Neuronal stem cell (in vitro differentiated cells): Measurements from ENCODE around the gene NTHL1.

Experiments
- DNase-seq: peaks from one replicate; pipeline ENCODE4 v3.0.0-alpha.2; 2013; ENCODE audit warnings: low spot score
- H2AFZ ChIP-seq: one replicate; pipeline ENCODE4 v1.6.1; 2013; ENCODE audit warnings: mild to moderate bottlenecking, low read length, inconsistent platforms
- H2AK5ac ChIP-seq: 2 replicates; pipeline ENCODE4 v1.6.1; 2013; ENCODE audit warnings: low read depth, mild to moderate bottlenecking, inconsistent platforms, low read length, moderate library complexity, mixed read lengths
- H2BK120ac ChIP-seq: 2 replicates; pipeline ENCODE4 v1.6.1; 2013; ENCODE audit warnings: low read depth, mild to moderate bottlenecking, inconsistent platforms, low read length, moderate library complexity, mixed read lengths
- H2BK12ac ChIP-seq: one replicate; pipeline ENCODE4 v1.6.1; 2013; ENCODE audit warnings: low read length, inconsistent platforms
- H2BK15ac ChIP-seq: 2 replicates; pipeline ENCODE4 v1.6.1; 2013; ENCODE audit warnings: mild to moderate bottlenecking, low read length, inconsistent platforms, mixed read lengths
- H2BK5ac ChIP-seq: one replicate; pipeline ENCODE4 v1.6.1; 2013; ENCODE audit warnings: inconsistent platforms, mild to moderate bottlenecking, low read length, moderate library complexity
- H3K14ac ChIP-seq: one replicate; pipeline ENCODE4 v1.6.1; 2013; ENCODE audit warnings: low read length, inconsistent platforms
- H3K18ac ChIP-seq: 2 replicates; pipeline ENCODE4 v1.6.1; 2013; ENCODE audit warnings: low read length, inconsistent platforms
- H3K23ac ChIP-seq: 2 replicates; pipeline ENCODE4 v1.6.1; 2013; ENCODE audit warnings: low read depth, mild to moderate bottlenecking, mixed read lengths, low read length, inconsistent platforms; ENCODE audit not compliant: poor library complexity
- H3K27ac ChIP-seq: replicated peaks from 3 replicates; pipeline ENCODE4 v1.5.1; 2013; ENCODE audit warnings: low read length, inconsistent platforms
- H3K27me3 ChIP-seq, 3 experiments: 2 replicates each; pipeline ENCODE4 v1.6.1; 2013; ENCODE audit warnings: low read length in 3 of 3, mild to moderate bottlenecking in 2 of 3, inconsistent platforms in 1 of 3, low read depth in 1 of 3, mixed read lengths in 1 of 3, moderate library complexity in 1 of 3; ENCODE audit not compliant: control insufficient read depth in 3 of 3, insufficient read depth in 3 of 3
- H3K36me3 ChIP-seq, 2 donors: replicated peaks in 1 of 2; 2 replicates each; pipeline ENCODE4 v1.6.1; 2013; ENCODE audit warnings: low read length in 2 of 2; ENCODE audit not compliant: control insufficient read depth in 2 of 2, insufficient read depth in 2 of 2
- H3K4ac ChIP-seq: 2 replicates; pipeline ENCODE4 v1.6.1; 2013; ENCODE audit warnings: inconsistent platforms, mild to moderate bottlenecking, low read length, moderate library complexity
- H3K4me1 ChIP-seq, 2 donors: 1 replicate in 1 of 2; 2 replicates in 1 of 2; pipeline ENCODE4 v1.6.1; 2013; ENCODE audit warnings: low read length in 2 of 2, low read depth in 1 of 2; ENCODE audit not compliant: control insufficient read depth in 2 of 2, insufficient read depth in 1 of 2
- H3K4me2 ChIP-seq: one replicate; pipeline ENCODE4 v1.6.1; 2013; ENCODE audit warnings: mild to moderate bottlenecking, low read length, inconsistent platforms; ENCODE audit not compliant: insufficient read depth, poor library complexity, severe bottlenecking
- H3K4me3 ChIP-seq, 2 donors: 2 replicates each; pipeline ENCODE4 v1.5.1; 2013; ENCODE audit warnings: low read length in 2 of 2, mild to moderate bottlenecking in 2 of 2, inconsistent platforms in 1 of 2, moderate library complexity in 1 of 2
- H3K79me1 ChIP-seq: one replicate; pipeline ENCODE4 v1.6.1; 2013; ENCODE audit warnings: low read depth, mild to moderate bottlenecking, inconsistent platforms, low read length, moderate library complexity
- H3K9ac ChIP-seq: one replicate; pipeline ENCODE4 v1.6.1; 2013; ENCODE audit warnings: mild to moderate bottlenecking, low read depth, low read length, inconsistent platforms; ENCODE audit not compliant: poor library complexity
- H3K9me3 ChIP-seq, 2 donors: replicated peaks in 1 of 2; 2 replicates each; pipeline versions ENCODE3 to v1.6.1; 2013; ENCODE audit warnings: low read length in 2 of 2, mild to moderate bottlenecking in 2 of 2, inconsistent platforms in 1 of 2, low read depth in 1 of 2, mixed read lengths in 1 of 2, moderate library complexity in 1 of 2; ENCODE audit not compliant: control insufficient read depth in 2 of 2, insufficient read depth in 1 of 2
- H4K8ac ChIP-seq: one replicate; pipeline ENCODE4 v1.6.1; 2013; ENCODE audit warnings: low read depth, mild to moderate bottlenecking, inconsistent platforms, low read length, moderate library complexity
- H4K91ac ChIP-seq: one replicate; pipeline ENCODE4 v1.6.1; 2013; ENCODE audit warnings: low read length, low read depth, mild to moderate bottlenecking, inconsistent platforms; ENCODE audit not compliant: poor library complexity
- WGBS, 2 donors: extraction: QIAGEN DNeasy Blood & Tissue Kit; methylation state at CpG; one replicate each; pipeline ENCODE4 v1.1.7; 2013; ENCODE audit warnings: missing lambda C conversion rate in 2 of 2, mixed read lengths in 1 of 2; ENCODE audit not compliant: insufficient read length in 2 of 2, insufficient replicate concordance in 1 of 2; ENCODE audit errors: extremely low coverage in 2 of 2; 5-methylcytosine and 5-hydroxymethylcytosine counted together

The NTHL1 gene

DNA sequence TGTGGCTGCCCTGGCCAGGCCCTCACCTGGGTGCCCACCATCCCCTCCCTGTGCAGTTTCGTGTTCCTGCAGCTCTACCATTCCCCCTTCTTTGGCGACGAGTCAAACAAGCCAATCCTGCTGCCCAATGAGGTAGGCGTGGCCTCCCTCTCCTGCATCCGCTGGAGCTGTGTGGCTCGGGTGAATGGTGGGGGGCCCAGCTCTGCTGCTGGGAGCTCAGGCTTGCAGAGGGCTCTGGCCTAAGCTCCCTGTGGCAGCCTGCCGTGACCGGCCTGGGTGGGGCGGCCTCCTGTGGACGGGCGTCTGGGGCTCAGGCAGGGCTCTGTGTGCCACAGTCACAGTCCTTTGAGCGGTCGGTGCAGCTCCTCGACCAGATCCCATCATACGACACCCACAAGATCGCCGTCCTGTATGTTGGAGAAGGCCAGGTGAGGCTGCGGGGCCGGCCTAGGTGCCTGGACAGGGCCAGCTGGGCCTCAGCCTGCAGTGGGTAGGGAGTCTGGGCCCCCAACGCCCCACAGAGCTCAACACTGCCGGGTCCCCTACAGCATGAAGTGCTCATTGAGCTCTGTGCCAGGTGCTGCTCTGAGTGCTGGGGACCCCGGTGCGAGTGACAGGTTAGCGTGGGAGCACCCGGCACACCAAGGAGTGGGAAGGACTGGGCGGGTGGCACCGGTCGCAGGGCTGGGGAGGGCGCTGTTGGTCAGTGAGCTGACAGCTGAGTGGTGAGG, 37.4 kb upstream of the NTHL1 start:
- Histone ChIP-seq H2AK5ac (peak overlapping the region; percentile 46), H3K9me3 (no peaks in the 10 kb centered on the region), H3K36me3 (peaks cover 56 to 89% of the 10 kb centered on the region in 2 donors), H3K4ac (no peak overlapping the region), H4K8ac (peak overlapping the region; percentile 1), H2AFZ (no peak overlapping the region), H3K23ac (peak overlapping the region; percentile 10), H3K4me1 (peaks cover 0 to 1% of the 10 kb centered on the region in 2 donors), H2BK12ac (no peak overlapping the region), H3K79me1 (peaks cover 12% of the 10 kb centered on the region), H3K18ac (no peak overlapping the region), H2BK15ac (no peak overlapping the region), H3K27me3 (no peaks in the 10 kb centered on the region), H2BK5ac (no peak overlapping the region), H3K9ac (no peak overlapping the region), H2BK120ac (no peak overlapping the region), H3K14ac (peak overlapping the region; percentile 38), H3K4me3 (no peak overlapping the region), H4K91ac (no peak overlapping the region), H3K27ac (no peak overlapping the region), H3K4me2 (no peak overlapping the region)
- no peak for DNase-seq
- no CpG with 5 or more reads among the region's 29 CpGs for WGBS, 2 donors

GRCh38 chr16:2083876-2084780, 36.5 kb upstream of the NTHL1 start:
- H3K4me1 ChIP-seq = peaks cover 0 to 1% of the 10 kb centered on the region in 2 donors
- no peak overlapping the region for H3K4me2 ChIP-seq
- no peak overlapping the region for H3K27ac ChIP-seq
- H3K23ac ChIP-seq = peak overlapping the region; percentile 67
- H2BK5ac ChIP-seq = no peak overlapping the region
- peak overlapping the region; percentile 46 for H2AK5ac ChIP-seq
- H3K4ac ChIP-seq = no peak overlapping the region
- no peak overlapping the region for H2BK15ac ChIP-seq
- no peak overlapping the region for H2BK120ac ChIP-seq
- H3K27me3 ChIP-seq = no peaks in the 10 kb centered on the region
- peak overlapping the region; percentile 17 for H3K14ac ChIP-seq
- peak overlapping the region; percentile 8 for H3K18ac ChIP-seq
- H2AFZ ChIP-seq = no peak overlapping the region
- no peak overlapping the region for H3K4me3 ChIP-seq
- no peak overlapping the region for H2BK12ac ChIP-seq
- no CpG with 5 or more reads among the region's 44 CpGs for WGBS, 2 donors
- DNase-seq = no peak
- no peaks in the 10 kb centered on the region for H3K9me3 ChIP-seq
- H3K9ac ChIP-seq = peak overlapping the region; percentile 63
- no peak overlapping the region for H4K91ac ChIP-seq
- H3K79me1 ChIP-seq = peaks cover 12% of the 10 kb centered on the region
- peaks cover 49 to 89% of the 10 kb centered on the region in 2 donors for H3K36me3 ChIP-seq
- no peak overlapping the region for H4K8ac ChIP-seq

- no peak overlapping the region for H3K4ac ChIP-seq
- no peak overlapping the region for H2BK5ac ChIP-seq
- H3K27me3 ChIP-seq = no peaks in the 10 kb centered on the region
- peak overlapping the region in 1 of 2 donors; percentile 32 for H3K4me3 ChIP-seq
- no peak overlapping the region for H4K8ac ChIP-seq
- no peak overlapping the region for H3K14ac ChIP-seq
- no peak overlapping the region for H2BK15ac ChIP-seq
- H3K9ac ChIP-seq = no peak overlapping the region
- no peak overlapping the region for H2BK12ac ChIP-seq
- H3K9me3 ChIP-seq = no peaks in the 10 kb centered on the region
- peaks cover 48 to 89% of the 10 kb centered on the region in 2 donors for H3K36me3 ChIP-seq
- H2AFZ ChIP-seq = no peak overlapping the region
- H3K18ac ChIP-seq = no peak overlapping the region
- no peak overlapping the region for H3K4me2 ChIP-seq
- H3K27ac ChIP-seq = no peak overlapping the region
- H4K91ac ChIP-seq = no peak overlapping the region
- WGBS, 2 donors = no CpG with 5 or more reads among the region's 19 CpGs
- no peak for DNase-seq
- no peak overlapping the region for H2AK5ac ChIP-seq
- peaks cover 0 to 1% of the 10 kb centered on the region in 2 donors for H3K4me1 ChIP-seq
- H2BK120ac ChIP-seq = no peak overlapping the region
- peaks cover 12% of the 10 kb centered on the region for H3K79me1 ChIP-seq
- peak overlapping the region; percentile 67 for H3K23ac ChIP-seq
These were observed 35.8 kb upstream of the NTHL1 start for GRCh38 chr16:2083409-2083808.

- no peak overlapping the region for H3K4ac ChIP-seq
- H2BK5ac ChIP-seq = no peak overlapping the region
- no peak overlapping the region for H3K27ac ChIP-seq
- H4K8ac ChIP-seq = no peak overlapping the region
- H3K4me3 ChIP-seq = no peak overlapping the region
- no peak overlapping the region for H3K14ac ChIP-seq
- H3K18ac ChIP-seq = no peak overlapping the region
- peaks cover 12% of the 10 kb centered on the region for H3K79me1 ChIP-seq
- H3K4me1 ChIP-seq = peaks cover 0 to 1% of the 10 kb centered on the region in 2 donors
- peak overlapping the region; percentile 55 for H3K9ac ChIP-seq
- H3K23ac ChIP-seq = peak overlapping the region; percentile 67
- H3K36me3 ChIP-seq = peaks cover 45 to 89% of the 10 kb centered on the region in 2 donors
- no peak overlapping the region for H3K4me2 ChIP-seq
- H3K27me3 ChIP-seq = no peaks in the 10 kb centered on the region
- H2BK120ac ChIP-seq = no peak overlapping the region
- WGBS, 2 donors = no CpG with 5 or more reads among the region's 16 CpGs
- H3K9me3 ChIP-seq = no peaks in the 10 kb centered on the region
- no peak overlapping the region for H2AFZ ChIP-seq
- H4K91ac ChIP-seq = no peak overlapping the region
- H2BK15ac ChIP-seq = no peak overlapping the region
- DNase-seq = no peak
- H2BK12ac ChIP-seq = peak overlapping the region; percentile 31
- H2AK5ac ChIP-seq = no peak overlapping the region
These were observed 35.3 kb upstream of the NTHL1 start for GRCh38 chr16:2082983-2083364.
